ENCODE data around the gene BTBD10.
"Not testable (repeated sequence)": the region's sequence is repeated elsewhere in the genome, so short reads cannot be mapped to it uniquely, and the experiment has no call there.

BTBD10 gene

GRCh38 chr11:13440100-13440855, 22.7 kb downstream of the BTBD10 start:
- DNase-seq = peak; percentile 36

- DNase-seq = no peak
These were observed 24.7 kb downstream of the BTBD10 start for GRCh38 chr11:13438291-13438690.

GRCh38 chr11:13436836-13437235, 26.2 kb downstream of the BTBD10 start:
- not testable (repeated sequence) for DNase-seq

GRCh38 chr11:13434247-13435205, 28.5 kb downstream of the BTBD10 start:
- DNase-seq = no peak

GRCh38 chr11:13433437-13433836, 29.6 kb downstream of the BTBD10 start:
- no peak for DNase-seq

GRCh38 chr11:13429836-13430235, 33.2 kb downstream of the BTBD10 start:
- no peak for DNase-seq

- no peak for DNase-seq
These were observed 33.7 kb downstream of the BTBD10 start for GRCh38 chr11:13429288-13429687.

GRCh38 chr11:13427440-13427839, 35.6 kb downstream of the BTBD10 start:
- no peak for DNase-seq

- DNase-seq = no peak
These were observed 39.6 kb downstream of the BTBD10 start for GRCh38 chr11:13423372-13423771.

GRCh38 chr11:13421561-13421960, 41.5 kb downstream of the BTBD10 start:
- DNase-seq = no peak

GRCh38 chr11:13415201-13415600, 47.8 kb downstream of the BTBD10 start:
- DNase-seq = no peak

- no peak for DNase-seq
These were observed 57.8 kb downstream of the BTBD10 start for GRCh38 chr11:13405220-13405619.

GRCh38 chr11:13398335-13398734, 64.7 kb downstream of the BTBD10 start:
- DNase-seq = not testable (repeated sequence)

- no peak for DNase-seq
These were observed 71.8 kb downstream of the BTBD10 start for GRCh38 chr11:13391217-13391616.

- DNase-seq = no peak
These were observed 74.3 kb downstream of the BTBD10 start for GRCh38 chr11:13388741-13389140.

- no peak for DNase-seq
These were observed 76.5 kb downstream of the BTBD10 start for GRCh38 chr11:13386567-13386966.

- no peak for DNase-seq
These were observed 77.9 kb downstream of the BTBD10 start for GRCh38 chr11:13384908-13385640.

GRCh38 chr11:13382751-13383150, 80.3 kb downstream of the BTBD10 start:
- DNase-seq = no peak

- DNase-seq = no peak
These were observed 82.3 kb downstream of the BTBD10 start for GRCh38 chr11:13380731-13381130.

GRCh38 chr11:13378316-13378715, 84.7 kb downstream of the BTBD10 start:
- no peak for DNase-seq

- no peak for DNase-seq
These were observed 86.2 kb downstream of the BTBD10 start for GRCh38 chr11:13376838-13377237.

- no peak for DNase-seq
These were observed 86.6 kb downstream of the BTBD10 start for GRCh38 chr11:13376402-13376801.

GRCh38 chr11:13375798-13376197, 87.2 kb downstream of the BTBD10 start:
- DNase-seq = no peak

Data from NCI-H1436 (cell line).